Measurements from ENCODE around the gene EFCAB12.

DNA sequence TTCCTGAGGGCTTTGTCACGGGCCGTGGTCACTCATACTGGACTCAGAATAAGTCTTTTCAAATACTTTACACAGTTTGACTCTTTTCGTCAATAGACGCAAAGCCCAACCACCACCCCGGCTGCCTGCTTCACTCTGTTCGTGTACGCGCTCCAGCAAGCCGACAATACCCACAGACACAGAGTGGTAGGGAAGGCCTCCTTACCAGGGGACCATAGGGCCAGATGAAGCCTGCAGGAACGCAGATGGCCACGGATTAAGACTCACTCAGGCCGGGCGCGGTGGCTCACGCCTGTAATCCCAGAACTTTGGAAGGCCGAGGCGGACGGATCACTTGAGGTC is 29.7 kb downstream of the EFCAB12 start:
- TF ChIP-seq, protein P1, sequence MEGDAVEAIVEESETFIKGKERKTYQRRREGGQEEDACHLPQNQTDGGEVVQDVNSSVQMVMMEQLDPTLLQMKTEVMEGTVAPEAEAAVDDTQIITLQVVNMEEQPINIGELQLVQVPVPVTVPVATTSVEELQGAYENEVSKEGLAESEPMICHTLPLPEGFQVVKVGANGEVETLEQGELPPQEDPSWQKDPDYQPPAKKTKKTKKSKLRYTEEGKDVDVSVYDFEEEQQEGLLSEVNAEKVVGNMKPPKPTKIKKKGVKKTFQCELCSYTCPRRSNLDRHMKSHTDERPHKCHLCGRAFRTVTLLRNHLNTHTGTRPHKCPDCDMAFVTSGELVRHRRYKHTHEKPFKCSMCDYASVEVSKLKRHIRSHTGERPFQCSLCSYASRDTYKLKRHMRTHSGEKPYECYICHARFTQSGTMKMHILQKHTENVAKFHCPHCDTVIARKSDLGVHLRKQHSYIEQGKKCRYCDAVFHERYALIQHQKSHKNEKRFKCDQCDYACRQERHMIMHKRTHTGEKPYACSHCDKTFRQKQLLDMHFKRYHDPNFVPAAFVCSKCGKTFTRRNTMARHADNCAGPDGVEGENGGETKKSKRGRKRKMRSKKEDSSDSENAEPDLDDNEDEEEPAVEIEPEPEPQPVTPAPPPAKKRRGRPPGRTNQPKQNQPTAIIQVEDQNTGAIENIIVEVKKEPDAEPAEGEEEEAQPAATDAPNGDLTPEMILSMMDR (conservative IDR thresholded peaks at IDR 0.05; ENCODE audit: low read depth, low read length) = no peak
- TF ChIP-seq EZH2 (IDR thresholded peaks at IDR 0.05; ENCODE audit: borderline replicate concordance, low read depth, low read length, poor library complexity, severe bottlenecking) = no peak

Measured in A673 (cell line).